Progenitor cell of endocrine pancreas (in vitro differentiated cells): ENCODE data around the gene ATXN7L1. TPM values are rescaled to one million over a fixed set of nuclear protein-coding genes. Genes with fewer than 3 reads are reported as not detected.
A peak's percentile ranks its signal among the peaks of the same experiment; 100 is the strongest.

Source experiments
- DNase-seq: peaks from one replicate; pipeline ENCODE4 v3.0.0; 2021; ENCODE audit warnings: low spot score; ENCODE audit not compliant: unreplicated experiment
- H3K27ac Mint-ChIP-seq: 2 replicates; pipeline ENCODE4 v1.8.0; 2021; ENCODE audit warnings: mild to moderate bottlenecking, moderate library complexity, mixed read lengths
- H3K27me3 Mint-ChIP-seq: 2 replicates; pipeline ENCODE4 v1.8.0; 2021; ENCODE audit warnings: mixed read lengths
- H3K36me3 Mint-ChIP-seq: 2 replicates; pipeline ENCODE4 v1.8.0; 2022; ENCODE audit warnings: mixed read lengths; ENCODE audit not compliant: insufficient read depth
- H3K4me1 Mint-ChIP-seq: 2 replicates; pipeline ENCODE4 v1.8.0; 2021; ENCODE audit warnings: low read depth, mixed read lengths
- H3K4me3 Mint-ChIP-seq: 2 replicates; pipeline ENCODE4 v1.8.0; 2021; ENCODE audit warnings: low read depth, mild to moderate bottlenecking, moderate library complexity, mixed read lengths
- H3K9me3 Mint-ChIP-seq: 2 replicates; pipeline ENCODE4 v1.8.0; 2021; ENCODE audit warnings: low read depth, mixed read lengths
- total RNA-seq: library from RNA; stranded (reverse); gene quantifications from 2 replicates; pipeline ENCODE4 v1.2.1, GENCODE V29; 2021
- TF ChIP-seq, protein P1 (sequence below): fragments of 200-600 bp; sonication (generic); IDR thresholded peaks from one replicate; pipeline ENCODE4 v1.5.0; 2021; ENCODE audit warnings: antibody characterized with exemption, mild to moderate bottlenecking; ENCODE audit not compliant: unreplicated experiment

Gene ATXN7L1
- total RNA-seq, 1 donor from 2014 or later = 18.3 TPM

DNA sequence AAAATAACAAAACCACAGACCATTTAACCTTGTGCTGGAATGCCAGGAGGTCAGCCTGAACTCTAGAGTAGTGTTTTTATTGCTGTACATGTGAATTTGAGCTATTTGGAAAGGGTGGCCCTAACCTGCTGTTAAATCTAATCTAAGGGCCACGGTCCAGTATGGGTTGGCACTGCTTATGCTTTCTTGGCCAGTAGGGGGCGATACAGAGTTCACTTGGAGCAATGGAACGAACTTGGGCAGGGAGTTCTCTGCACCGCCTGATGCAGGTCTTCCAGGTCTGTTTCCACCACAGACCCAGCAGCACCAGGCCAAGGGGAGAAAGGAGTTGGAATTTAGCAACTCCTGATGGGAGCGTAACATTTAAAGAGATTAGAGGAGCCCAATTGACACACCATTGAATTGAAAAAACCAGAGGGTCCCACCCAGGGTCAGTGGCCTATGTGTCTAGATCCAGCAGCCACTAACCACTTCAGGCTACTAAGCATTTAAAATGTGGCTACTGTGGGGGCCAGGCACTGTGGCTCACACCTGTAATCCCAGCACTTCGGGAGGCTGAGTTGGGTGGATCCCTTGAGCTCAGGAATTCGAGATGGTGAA is 219.4 kb downstream of the ATXN7L1 start:
- Mint-ChIP-seq H3K27ac (no peak overlapping the region), H3K4me3 (no peak overlapping the region), H3K27me3 (peaks cover 2% of the 10 kb centered on the region), H3K36me3 (peaks cover 13% of the 10 kb centered on the region), H3K4me1 (peaks cover 7% of the 10 kb centered on the region), H3K9me3 (no peaks in the 10 kb centered on the region)
- TF ChIP-seq, protein P1, sequence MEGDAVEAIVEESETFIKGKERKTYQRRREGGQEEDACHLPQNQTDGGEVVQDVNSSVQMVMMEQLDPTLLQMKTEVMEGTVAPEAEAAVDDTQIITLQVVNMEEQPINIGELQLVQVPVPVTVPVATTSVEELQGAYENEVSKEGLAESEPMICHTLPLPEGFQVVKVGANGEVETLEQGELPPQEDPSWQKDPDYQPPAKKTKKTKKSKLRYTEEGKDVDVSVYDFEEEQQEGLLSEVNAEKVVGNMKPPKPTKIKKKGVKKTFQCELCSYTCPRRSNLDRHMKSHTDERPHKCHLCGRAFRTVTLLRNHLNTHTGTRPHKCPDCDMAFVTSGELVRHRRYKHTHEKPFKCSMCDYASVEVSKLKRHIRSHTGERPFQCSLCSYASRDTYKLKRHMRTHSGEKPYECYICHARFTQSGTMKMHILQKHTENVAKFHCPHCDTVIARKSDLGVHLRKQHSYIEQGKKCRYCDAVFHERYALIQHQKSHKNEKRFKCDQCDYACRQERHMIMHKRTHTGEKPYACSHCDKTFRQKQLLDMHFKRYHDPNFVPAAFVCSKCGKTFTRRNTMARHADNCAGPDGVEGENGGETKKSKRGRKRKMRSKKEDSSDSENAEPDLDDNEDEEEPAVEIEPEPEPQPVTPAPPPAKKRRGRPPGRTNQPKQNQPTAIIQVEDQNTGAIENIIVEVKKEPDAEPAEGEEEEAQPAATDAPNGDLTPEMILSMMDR = peak; percentile 69
- DNase-seq = no peak

DNA sequence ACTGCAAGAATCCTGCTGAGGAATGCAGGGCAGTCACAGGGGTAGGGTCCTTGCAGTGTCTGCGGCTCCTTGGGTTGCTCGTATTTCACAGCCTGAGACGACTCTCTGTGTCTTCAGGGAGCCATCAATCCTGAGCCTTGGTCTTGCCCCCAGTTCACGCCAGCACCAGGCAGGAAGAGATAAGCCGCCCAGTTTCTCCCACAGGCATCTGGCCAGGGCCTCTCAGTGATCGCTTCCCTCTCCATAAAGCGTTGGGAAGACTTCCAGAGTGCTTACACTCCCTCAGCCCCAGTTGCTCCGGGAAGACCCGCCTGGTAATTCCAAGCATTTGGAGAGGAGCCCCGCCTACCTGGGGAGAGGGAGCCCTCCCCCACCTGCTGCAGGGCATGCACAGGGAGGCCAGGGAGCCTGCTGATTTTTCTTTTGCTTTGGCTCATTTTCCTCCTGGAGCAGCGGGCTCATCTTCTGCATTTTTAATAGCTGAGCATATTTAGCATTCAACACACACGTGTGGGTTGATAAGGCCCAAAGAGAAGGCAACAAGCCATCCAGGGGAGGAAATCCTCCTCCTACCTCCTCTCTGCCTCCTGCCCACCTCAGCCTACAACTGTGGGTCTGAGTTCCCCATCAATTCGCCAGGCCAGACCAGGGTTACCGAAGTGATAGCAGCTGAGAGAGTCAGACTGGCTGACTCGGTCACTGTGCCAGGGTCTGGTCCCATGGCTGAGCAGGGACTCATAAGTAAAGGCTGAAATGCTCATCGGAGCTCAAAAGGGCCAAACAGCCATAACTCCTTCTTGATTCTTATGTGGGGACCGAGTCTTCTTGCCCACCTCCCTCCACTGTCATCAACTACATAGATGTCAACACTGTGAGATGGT is 220.7 kb downstream of the ATXN7L1 start:
- peaks cover 5% of the 10 kb centered on the region for H3K27me3 Mint-ChIP-seq
- DNase-seq = no peak
- no peaks in the 10 kb centered on the region for H3K9me3 Mint-ChIP-seq
- H3K36me3 Mint-ChIP-seq = peaks cover 11% of the 10 kb centered on the region
- peak overlapping the region; percentile 29 for H3K27ac Mint-ChIP-seq
- peaks cover 7% of the 10 kb centered on the region for H3K4me1 Mint-ChIP-seq
- H3K4me3 Mint-ChIP-seq = no peak overlapping the region
- TF ChIP-seq, protein P1 = no peak

DNA sequence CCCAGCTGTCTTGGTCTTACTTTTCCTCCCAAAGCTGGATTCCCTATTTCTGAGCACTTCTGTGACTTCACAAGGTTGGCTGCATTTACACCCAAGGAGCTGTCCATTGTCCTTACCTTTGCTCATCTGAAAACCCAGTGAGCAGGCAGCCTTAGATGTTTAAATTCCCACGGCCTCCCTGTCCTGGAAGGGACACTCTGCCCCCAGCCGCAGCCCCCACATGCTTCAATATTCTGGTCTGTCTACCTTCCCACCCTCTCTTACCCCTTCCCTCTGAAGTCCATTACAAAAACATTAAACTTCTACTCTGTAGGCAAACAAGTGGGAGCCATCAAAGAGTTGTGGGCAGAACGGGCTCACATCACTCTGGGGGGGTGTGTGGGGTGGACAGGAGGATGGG is 221.3 kb downstream of the ATXN7L1 start:
- H3K27me3 Mint-ChIP-seq = peaks cover 8% of the 10 kb centered on the region
- H3K4me3 Mint-ChIP-seq = no peak overlapping the region
- H3K9me3 Mint-ChIP-seq = no peaks in the 10 kb centered on the region
- TF ChIP-seq, protein P1 = no peak
- no peak for DNase-seq
- H3K4me1 Mint-ChIP-seq = peaks cover 9% of the 10 kb centered on the region
- H3K27ac Mint-ChIP-seq = peak overlapping the region; percentile 29
- H3K36me3 Mint-ChIP-seq = peaks cover 8% of the 10 kb centered on the region

DNA sequence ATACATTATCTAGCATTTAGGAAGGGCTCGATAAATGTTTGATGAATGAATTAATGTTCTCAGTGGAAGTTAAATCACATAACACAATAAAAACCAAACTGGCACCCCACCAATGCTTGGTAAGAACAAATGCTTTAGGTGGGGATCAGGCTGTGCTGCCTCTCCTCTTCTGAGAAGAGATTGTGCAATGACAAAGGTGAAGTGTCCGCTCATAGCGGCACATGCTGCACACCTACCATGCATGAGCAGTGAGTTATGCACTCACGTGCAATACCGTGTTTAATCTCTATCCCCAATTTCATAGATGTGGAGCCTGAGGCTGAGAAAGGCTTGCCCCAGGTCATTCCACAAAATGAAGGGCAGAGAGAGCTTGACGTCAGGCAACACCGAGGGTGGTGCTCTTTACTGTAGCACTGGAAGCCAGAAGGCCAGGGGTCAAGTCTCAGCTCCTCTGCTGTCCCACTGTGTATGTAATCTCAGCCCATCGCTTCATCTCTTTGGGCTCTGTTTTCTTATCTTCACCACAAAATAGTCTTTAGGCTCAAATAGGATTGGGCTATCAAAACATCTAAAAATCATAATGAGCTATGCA is 222.2 kb downstream of the ATXN7L1 start:
- H3K27ac Mint-ChIP-seq = no peak overlapping the region
- peaks cover 6% of the 10 kb centered on the region for H3K36me3 Mint-ChIP-seq
- TF ChIP-seq, protein P1 = no peak
- H3K9me3 Mint-ChIP-seq = no peaks in the 10 kb centered on the region
- DNase-seq = no peak
- H3K4me1 Mint-ChIP-seq = peaks cover 13% of the 10 kb centered on the region
- no peak overlapping the region for H3K4me3 Mint-ChIP-seq
- H3K27me3 Mint-ChIP-seq = peaks cover 8% of the 10 kb centered on the region

DNA sequence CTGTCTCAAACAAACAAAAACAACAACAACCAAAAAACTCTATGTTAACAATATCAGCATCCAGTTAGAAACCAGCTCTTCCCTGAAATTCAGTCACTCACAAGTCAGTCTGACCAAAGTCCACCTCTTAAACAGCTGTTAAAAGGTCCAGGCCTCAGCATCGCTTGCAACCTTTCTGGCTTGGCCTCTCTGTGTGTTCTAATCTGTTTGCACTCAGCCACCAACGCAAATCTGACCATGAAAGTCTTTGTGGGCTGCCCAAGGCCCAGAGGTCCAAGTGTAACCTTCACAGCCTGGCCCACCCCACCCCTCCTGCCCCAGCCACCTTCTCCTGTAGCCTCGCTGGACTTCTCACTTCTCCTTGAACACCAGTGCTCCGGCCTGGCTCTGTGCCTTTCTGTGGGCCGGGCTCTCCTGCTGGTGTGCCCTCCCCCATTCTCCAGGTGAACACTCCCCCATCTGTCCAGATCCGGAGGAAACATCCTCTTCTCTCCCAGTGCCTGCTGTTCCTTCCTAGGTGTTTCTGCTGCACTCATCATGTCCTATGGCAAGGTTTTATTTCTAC is 222.9 kb downstream of the ATXN7L1 start:
- H3K4me1 Mint-ChIP-seq = peaks cover 19% of the 10 kb centered on the region
- H3K4me3 Mint-ChIP-seq = no peak overlapping the region

More for the DNA sequence above, 222.9 kb downstream of the ATXN7L1 start:
- no peak for DNase-seq
- H3K9me3 Mint-ChIP-seq = no peaks in the 10 kb centered on the region
- TF ChIP-seq, protein P1 = no peak
- peaks cover 4% of the 10 kb centered on the region for H3K36me3 Mint-ChIP-seq
- peaks cover 8% of the 10 kb centered on the region for H3K27me3 Mint-ChIP-seq
- no peak overlapping the region for H3K27ac Mint-ChIP-seq
